ENCODE results near the gene RNASE9.

RNASE9 gene

DNA sequence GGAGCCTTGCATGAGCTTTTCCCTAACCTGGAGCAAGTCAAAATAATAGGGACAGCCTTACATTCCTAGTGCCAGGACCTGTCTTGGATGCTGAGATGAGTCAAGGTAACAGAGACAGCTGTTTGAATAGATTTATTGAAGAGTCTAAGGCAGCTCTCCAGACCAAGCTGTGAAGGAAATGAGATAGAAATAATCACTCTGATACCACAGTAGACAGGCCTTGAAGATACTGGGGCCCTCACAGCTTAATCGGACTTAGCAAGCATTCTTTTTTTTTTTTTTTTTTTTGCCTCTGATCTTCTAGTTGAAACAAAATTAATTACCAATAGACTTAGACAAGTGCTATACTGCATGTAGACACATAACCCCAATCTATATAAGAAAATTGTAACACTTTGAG, 3.1 kb upstream of the RNASE9 start:
- DNase-seq, result no peak
- Histone ChIP-seq H3K79me1 (replicated peaks; ENCODE audit: low read length, poor library complexity, severe bottlenecking) (no peaks in the 10 kb centered on the region), H3K23ac (ENCODE audit: low read length in 2 of 2) (no peak overlapping the region), H3K14ac (ENCODE audit: low read length in 2 of 2) (no peak overlapping the region), H3K4ac (ENCODE audit: low read depth in 1 of 2, low read length in 2 of 2) (no peak overlapping the region), H3K4me2 (ENCODE audit: low read length, poor library complexity, severe bottlenecking) (no peak overlapping the region), H3K9me3 (ENCODE audit: control insufficient read depth, low read length) (peaks cover 13% of the 10 kb centered on the region), H2BK15ac (ENCODE audit: low read depth, poor library complexity, severe bottlenecking) (no peak overlapping the region), H2AK5ac (ENCODE audit: low read length, severe bottlenecking) (no peak overlapping the region), H2BK120ac (ENCODE audit: low read depth, low read length) (no peak overlapping the region), H2AFZ (ENCODE audit: low read depth, low read length) (no peak overlapping the region), H2BK5ac (ENCODE audit: low read depth, low read length, poor library complexity, severe bottlenecking) (no peak overlapping the region), H2BK12ac (ENCODE audit: low read length in 2 of 2) (no peak overlapping the region), H3K27ac (ENCODE audit: low read length, poor library complexity, severe bottlenecking) (no peak overlapping the region), H3K27me3 (ENCODE audit: control insufficient read depth in 1 of 2, insufficient read depth in 1 of 2, low read length in 2 of 2) (peaks cover 0 to 13% of the 10 kb centered on the region in 2 experiments), H3K9ac (ENCODE audit: low read length) (no peak overlapping the region), H4K91ac (ENCODE audit: low read length) (no peak overlapping the region), H4K8ac (ENCODE audit: low read length) (no peak overlapping the region), H3K4me1 (ENCODE audit: control insufficient read depth, insufficient read depth, low read depth, low read length) (no peaks in the 10 kb centered on the region), H3K36me3 (ENCODE audit: control insufficient read depth in 1 of 2, insufficient read depth in 2 of 2, low read depth in 1 of 2, low read length in 2 of 2) (no peaks in the 10 kb centered on the region), H3K4me3 (ENCODE audit: insufficient read depth in 1 of 2, low read depth in 1 of 2, low read length in 2 of 2) (no peak overlapping the region), H3K18ac (ENCODE audit: low read depth in 1 of 2, low read length in 2 of 2) (no peak overlapping the region)
- WGBS, result 100% methylated on average over 1 of the region's 1 CpG

DNA sequence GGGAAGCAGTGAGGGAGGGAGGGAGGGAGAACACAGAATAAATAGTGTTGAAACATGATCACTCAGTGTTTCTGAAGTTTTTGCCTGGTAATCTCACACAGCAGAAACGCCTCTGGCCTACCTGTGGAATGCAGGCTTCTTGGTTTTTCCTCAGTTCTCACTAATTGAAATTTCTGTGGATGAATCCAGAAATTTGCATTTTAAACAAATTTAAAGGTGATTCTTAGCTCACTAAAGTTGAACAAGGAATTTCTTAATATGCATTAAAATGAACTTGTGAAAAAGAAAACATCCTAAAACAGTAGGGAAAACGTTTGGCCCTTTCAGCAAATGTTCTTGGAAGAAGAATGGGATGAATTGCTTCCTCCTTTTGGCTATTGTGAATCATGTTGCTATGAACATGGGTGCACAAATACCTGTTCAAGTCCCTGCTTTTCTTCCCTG, 1.4 kb downstream of the RNASE9 start:
- H2BK12ac ChIP-seq (ENCODE audit: low read length in 2 of 2), result no peak overlapping the region
- WGBS, result 0% methylated on average over 1 of the region's 2 CpGs
- H3K18ac ChIP-seq (ENCODE audit: low read depth in 1 of 2, low read length in 2 of 2), result no peak overlapping the region
- no peak overlapping the region for H3K4me2 ChIP-seq (ENCODE audit: low read length, poor library complexity, severe bottlenecking)
- no peak overlapping the region for H2BK15ac ChIP-seq (ENCODE audit: low read depth, poor library complexity, severe bottlenecking)
- DNase-seq, result no peak
- H4K91ac ChIP-seq (ENCODE audit: low read length), result no peak overlapping the region
- H2BK120ac ChIP-seq (ENCODE audit: low read depth, low read length), result no peak overlapping the region
- H3K9ac ChIP-seq (ENCODE audit: low read length), result no peak overlapping the region
- H4K8ac ChIP-seq (ENCODE audit: low read length), result no peak overlapping the region
- H3K14ac ChIP-seq (ENCODE audit: low read length in 2 of 2), result no peak overlapping the region
- peaks cover 0 to 17% of the 10 kb centered on the region in 2 experiments for H3K27me3 ChIP-seq (ENCODE audit: control insufficient read depth in 1 of 2, insufficient read depth in 1 of 2, low read length in 2 of 2)
- H3K23ac ChIP-seq (ENCODE audit: low read length in 2 of 2), result no peak overlapping the region
- no peaks in the 10 kb centered on the region for H3K9me3 ChIP-seq (ENCODE audit: control insufficient read depth, low read length)
- H2AFZ ChIP-seq (ENCODE audit: low read depth, low read length), result no peak overlapping the region
- no peaks in the 10 kb centered on the region for H3K36me3 ChIP-seq (ENCODE audit: control insufficient read depth in 1 of 2, insufficient read depth in 2 of 2, low read depth in 1 of 2, low read length in 2 of 2)
- no peak overlapping the region for H3K4me3 ChIP-seq (ENCODE audit: insufficient read depth in 1 of 2, low read depth in 1 of 2, low read length in 2 of 2)
- H3K27ac ChIP-seq (ENCODE audit: low read length, poor library complexity, severe bottlenecking), result no peak overlapping the region
- H2AK5ac ChIP-seq (ENCODE audit: low read length, severe bottlenecking), result no peak overlapping the region
- no peaks in the 10 kb centered on the region for H3K4me1 ChIP-seq (ENCODE audit: control insufficient read depth, insufficient read depth, low read depth, low read length)
- no peak overlapping the region for H2BK5ac ChIP-seq (ENCODE audit: low read depth, low read length, poor library complexity, severe bottlenecking)
- no peaks in the 10 kb centered on the region for H3K79me1 ChIP-seq (replicated peaks; ENCODE audit: low read length, poor library complexity, severe bottlenecking)
- no peak overlapping the region for H3K4ac ChIP-seq (ENCODE audit: low read depth in 1 of 2, low read length in 2 of 2)

- Histone ChIP-seq H3K27me3 (ENCODE audit: control insufficient read depth in 1 of 2, insufficient read depth in 1 of 2, low read length in 2 of 2) (peaks cover 0 to 5% of the 10 kb centered on the region in 2 experiments), H3K4me3 (ENCODE audit: insufficient read depth in 1 of 2, low read depth in 1 of 2, low read length in 2 of 2) (no peak overlapping the region), H3K14ac (ENCODE audit: low read length in 2 of 2) (no peak overlapping the region), H3K9ac (ENCODE audit: low read length) (no peak overlapping the region), H3K9me3 (ENCODE audit: control insufficient read depth, low read length) (no peaks in the 10 kb centered on the region), H3K18ac (ENCODE audit: low read depth in 1 of 2, low read length in 2 of 2) (no peak overlapping the region), H4K91ac (ENCODE audit: low read length) (no peak overlapping the region), H2BK12ac (ENCODE audit: low read length in 2 of 2) (no peak overlapping the region), H3K4me2 (ENCODE audit: low read length, poor library complexity, severe bottlenecking) (no peak overlapping the region), H3K36me3 (ENCODE audit: control insufficient read depth in 1 of 2, insufficient read depth in 2 of 2, low read depth in 1 of 2, low read length in 2 of 2) (no peaks in the 10 kb centered on the region), H3K23ac (ENCODE audit: low read length in 2 of 2) (no peak overlapping the region), H3K4ac (ENCODE audit: low read depth in 1 of 2, low read length in 2 of 2) (no peak overlapping the region), H2BK5ac (ENCODE audit: low read depth, low read length, poor library complexity, severe bottlenecking) (no peak overlapping the region), H2AK5ac (ENCODE audit: low read length, severe bottlenecking) (no peak overlapping the region), H4K8ac (ENCODE audit: low read length) (no peak overlapping the region), H2BK120ac (ENCODE audit: low read depth, low read length) (no peak overlapping the region), H3K27ac (ENCODE audit: low read length, poor library complexity, severe bottlenecking) (no peak overlapping the region), H2BK15ac (ENCODE audit: low read depth, poor library complexity, severe bottlenecking) (no peak overlapping the region), H3K79me1 (replicated peaks; ENCODE audit: low read length, poor library complexity, severe bottlenecking) (no peaks in the 10 kb centered on the region), H3K4me1 (ENCODE audit: control insufficient read depth, insufficient read depth, low read depth, low read length) (no peaks in the 10 kb centered on the region), H2AFZ (ENCODE audit: low read depth, low read length) (no peak overlapping the region)
- no CpG with 5 or more reads among the region's 2 CpGs for WGBS
- DNase-seq, result no peak
These were observed 3.7 kb downstream of the RNASE9 start for GRCh38 chr14:20557212-20557542.

- no peaks in the 10 kb centered on the region for H3K36me3 ChIP-seq (ENCODE audit: control insufficient read depth in 1 of 2, insufficient read depth in 2 of 2, low read depth in 1 of 2, low read length in 2 of 2)
- no peak overlapping the region for H4K8ac ChIP-seq (ENCODE audit: low read length)
- H2BK120ac ChIP-seq (ENCODE audit: low read depth, low read length), result no peak overlapping the region
- no peak overlapping the region for H2AK5ac ChIP-seq (ENCODE audit: low read length, severe bottlenecking)
- H3K79me1 ChIP-seq (replicated peaks; ENCODE audit: low read length, poor library complexity, severe bottlenecking), result no peaks in the 10 kb centered on the region
- no peaks in the 10 kb centered on the region for H3K4me1 ChIP-seq (ENCODE audit: control insufficient read depth, insufficient read depth, low read depth, low read length)
- no peak overlapping the region for H4K91ac ChIP-seq (ENCODE audit: low read length)
- no peak overlapping the region for H2BK5ac ChIP-seq (ENCODE audit: low read depth, low read length, poor library complexity, severe bottlenecking)
- 81% methylated on average over 8 of the region's 11 CpGs for WGBS
- DNase-seq, result no peak
- no peak overlapping the region for H2BK12ac ChIP-seq (ENCODE audit: low read length in 2 of 2)
- H3K18ac ChIP-seq (ENCODE audit: low read depth in 1 of 2, low read length in 2 of 2), result no peak overlapping the region
- no peak overlapping the region for H3K4me3 ChIP-seq (ENCODE audit: insufficient read depth in 1 of 2, low read depth in 1 of 2, low read length in 2 of 2)
- no peak overlapping the region for H3K4me2 ChIP-seq (ENCODE audit: low read length, poor library complexity, severe bottlenecking)
- H3K27ac ChIP-seq (ENCODE audit: low read length, poor library complexity, severe bottlenecking), result no peak overlapping the region
- H3K4ac ChIP-seq (ENCODE audit: low read depth in 1 of 2, low read length in 2 of 2), result no peak overlapping the region
- no peak overlapping the region for H3K14ac ChIP-seq (ENCODE audit: low read length in 2 of 2)
- no peaks in the 10 kb centered on the region for H3K9me3 ChIP-seq (ENCODE audit: control insufficient read depth, low read length)
- no peak overlapping the region for H3K23ac ChIP-seq (ENCODE audit: low read length in 2 of 2)
- no peak overlapping the region for H2BK15ac ChIP-seq (ENCODE audit: low read depth, poor library complexity, severe bottlenecking)
- no peak overlapping the region for H2AFZ ChIP-seq (ENCODE audit: low read depth, low read length)
- H3K9ac ChIP-seq (ENCODE audit: low read length), result no peak overlapping the region
- peaks cover 0 to 5% of the 10 kb centered on the region in 2 experiments for H3K27me3 ChIP-seq (ENCODE audit: control insufficient read depth in 1 of 2, insufficient read depth in 1 of 2, low read length in 2 of 2)
These were observed 4.2 kb downstream of the RNASE9 start for GRCh38 chr14:20556500-20557211.
